GM12878 (cell line): Measurements from ENCODE around the gene DLL1. TPM values are rescaled to one million over a fixed set of nuclear protein-coding genes. Genes with fewer than 3 reads are reported as not detected.
A peak's percentile ranks its signal among the peaks of the same experiment; 100 is the strongest.

Experiments used
- ATAC-seq: fragments of 200-7000 bp; cut with Tn5 transposase; 3 replicates; pipeline ENCODE4 v1.9.1; 2020; ENCODE audit warnings: mild to moderate bottlenecking, moderate library complexity
- BruUV-seq: library from RNA; stranded (reverse); fragments of 400-500 nt; replicated peaks from 2 replicates; lab custom pipeline; 2021; lab: Mats Ljungman, UMichigan
- CTCF ChIA-PET: fragments of 300-600 bp; sonication (Branson Sonifier 250); formaldehyde crosslinking; extraction: SDS; loops from one replicate; lab custom pipeline; 2021; ENCODE audit warnings: inconsistent platforms; lab: Yijun Ruan, JAX
- POLR2A ChIA-PET: fragments of 350-600 bp; formaldehyde crosslinking; extraction: SDS; loops from one replicate; lab custom pipeline; 2021; ENCODE audit warnings: inconsistent platforms; lab: Charles Lee
- RAD21 ChIA-PET: fragments of 300-600 bp; sonication (Branson Sonifier 250); formaldehyde crosslinking; loops from one replicate; lab custom pipeline; 2023; ENCODE audit warnings: antibody characterized with exemption; ENCODE audit not compliant: unreplicated experiment; lab: Charles Lee
- SMC1A ChIA-PET: fragments of 300-600 bp; sonication (Branson Sonifier 250); formaldehyde crosslinking; loops from one replicate; lab custom pipeline; 2023; ENCODE audit not compliant: unreplicated experiment, uncharacterized antibody; lab: Charles Lee
- DNase-seq: peaks from one replicate; pipeline ENCODE4 v3.0.0-alpha.2; 2011; ENCODE audit warnings: low read depth, low spot score
- FAIRE-seq: peaks from 3 replicates; lab custom pipeline; 2011; peaks lifted over from hg19 to GRCh38; lab: Jason Lieb, UNC
- H2AFZ ChIP-seq: 2 replicates; pipeline ENCODE4 v1.6.0; 2011; ENCODE audit warnings: low read depth, low read length, control low read depth; ENCODE audit not compliant: control insufficient read depth
- H3K27ac ChIP-seq: 2 replicates; pipeline ENCODE4 v1.5.1; 2011; ENCODE audit warnings: control low read depth; ENCODE audit not compliant: control insufficient read depth, insufficient read depth
- H3K27me3 ChIP-seq, 2 experiments: replicated peaks in 1 of 2; 2 replicates each; pipeline versions ENCODE4 v1.6.0 to v1.6.1; 2011; ENCODE audit warnings: low read length in 1 of 2; ENCODE audit not compliant: control insufficient read depth in 2 of 2, insufficient read depth in 2 of 2
- H3K36me3 ChIP-seq, 2 experiments: 2 replicates each; pipeline ENCODE4 v1.5.1; 2011; ENCODE audit warnings: low read length in 1 of 2; ENCODE audit not compliant: control insufficient read depth in 2 of 2, insufficient read depth in 2 of 2
- H3K4me1 ChIP-seq: 2 replicates; pipeline ENCODE4 v1.6.1; 2011; ENCODE audit warnings: mild to moderate bottlenecking, low read length, moderate library complexity, mixed read lengths; ENCODE audit not compliant: control insufficient read depth, insufficient read depth
- H3K4me2 ChIP-seq: 2 replicates; pipeline ENCODE4 v1.6.0; 2011; ENCODE audit warnings: control low read depth; ENCODE audit not compliant: control insufficient read depth, insufficient read depth
- H3K4me3 ChIP-seq: fragments of 200-600 bp; sonication (generic); 2 replicates; pipeline ENCODE4 v1.5.1; 2016
- H3K79me2 ChIP-seq: 2 replicates; pipeline ENCODE4 v1.6.0; 2011; ENCODE audit warnings: low read length; ENCODE audit not compliant: control insufficient read depth, insufficient read depth
- H3K9ac ChIP-seq: 2 replicates; pipeline ENCODE4 v1.8.0; 2011; ENCODE audit warnings: low read length, control low read depth, mixed read lengths; ENCODE audit not compliant: control insufficient read depth, insufficient read depth
- H3K9me3 ChIP-seq: replicated peaks from 3 replicates; pipeline ENCODE4 v1.5.1; 2011; ENCODE audit warnings: mild to moderate bottlenecking, low read length; ENCODE audit not compliant: control insufficient read depth, insufficient read depth
- H4K20me1 ChIP-seq: 2 replicates; pipeline ENCODE4 v1.6.0; 2011; ENCODE audit not compliant: control insufficient read depth, insufficient read depth
- BHLHE40 ChIP-seq, 2 experiments: fragments of 450-650 bp in 1 of 2; IDR thresholded peaks; 2 replicates each; pipeline ENCODE4 v1.6.1; 2011 to 2017; ENCODE audit warnings: low read depth in 2 of 2, borderline replicate concordance in 1 of 2, improper control_type of control experiment in 1 of 2, low read length in 1 of 2, mild to moderate bottlenecking in 1 of 2
- CHD2 ChIP-seq: IDR thresholded peaks from 2 replicates; pipeline ENCODE4 v1.6.1; 2011; ENCODE audit warnings: low read depth, low read length, improper control_type of control experiment, borderline replicate concordance
- CHD4 ChIP-seq: fragments of 200-600 bp; sonication (generic); IDR thresholded peaks from 2 replicates; pipeline ENCODE4 v1.6.1; 2016; ENCODE audit warnings: mild to moderate bottlenecking
- E2F8 ChIP-seq: fragments of 450-650 bp; IDR thresholded peaks from 2 replicates; pipeline ENCODE4 v1.6.1; 2018; ENCODE audit warnings: mild to moderate bottlenecking, low read depth, moderate library complexity; ENCODE audit not compliant: partially characterized antibody
- EZH2 ChIP-seq: IDR thresholded peaks from 2 replicates; pipeline ENCODE4 v1.6.1; 2012; ENCODE audit warnings: low read depth, mild to moderate bottlenecking, control low read depth, inconsistent platforms, low read length, borderline replicate concordance; ENCODE audit not compliant: control insufficient read depth
- HCFC1 ChIP-seq: fragments of 150-350 bp; IDR thresholded peaks from 2 replicates; pipeline ENCODE4 v1.6.1; 2014; ENCODE audit warnings: low read length
- IKZF1 ChIP-seq: fragments of 450-650 bp; conservative IDR thresholded peaks from 2 replicates; pipeline ENCODE4 v1.6.1; 2017; ENCODE audit warnings: antibody characterized with exemption, mild to moderate bottlenecking
- POLR2AphosphoS2 ChIP-seq: IDR thresholded peaks from 2 replicates; pipeline ENCODE4 v1.6.1; 2011; ENCODE audit warnings: low read depth, mild to moderate bottlenecking, low read length, improper control_type of control experiment, moderate library complexity
- POU2F2 ChIP-seq: IDR thresholded peaks from 3 replicates; pipeline ENCODE4 v1.6.1; 2011; ENCODE audit warnings: low read depth, mild to moderate bottlenecking, low read length, borderline replicate concordance
- RAD51 ChIP-seq: fragments of 450-650 bp; IDR thresholded peaks from 2 replicates; pipeline ENCODE4 v1.6.1; 2016; ENCODE audit warnings: moderate library complexity, mild to moderate bottlenecking, inconsistent platforms
- RELB ChIP-seq: fragments of 450-650 bp; IDR thresholded peaks from 2 replicates; pipeline ENCODE4 v1.6.1; 2017; ENCODE audit warnings: low read depth, mild to moderate bottlenecking, moderate library complexity
- SUZ12 ChIP-seq: fragments of 200-600 bp; sonication (generic); IDR thresholded peaks from one replicate; pipeline ENCODE4 v1.6.1; 2018; ENCODE audit warnings: antibody characterized with exemption, mild to moderate bottlenecking; ENCODE audit not compliant: unreplicated experiment
- TCF12 ChIP-seq: IDR thresholded peaks from 2 replicates; pipeline ENCODE4 v1.6.1; 2011; ENCODE audit warnings: low read depth, mild to moderate bottlenecking, low read length
- TCF3 ChIP-seq: IDR thresholded peaks from 2 replicates; pipeline ENCODE4 v1.6.1; 2012; ENCODE audit warnings: low read depth, mild to moderate bottlenecking, low read length, borderline replicate concordance; ENCODE audit not compliant: insufficient read depth
- WGBS: methylation state at CpG from one replicate; pipeline ENCODE4 v1.1.6; 2016; ENCODE audit warnings: low lambda C conversion rate; ENCODE audit not compliant: insufficient replicate concordance, insufficient coverage; ENCODE audit errors: missing lambda C conversion rate; 5-methylcytosine and 5-hydroxymethylcytosine counted together
- in situ Hi-C: fragments of 300-500 bp; cut with MboI; formaldehyde crosslinking; loops from 9 replicates; pipeline ENCODE4 v1.14.3; 2018; ENCODE audit warnings: mixed read lengths
- intact Hi-C: fragments of 100-400 bp; cut with micrococcal nuclease; formaldehyde crosslinking; loops from one replicate; pipeline ENCODE4 v1.14.2; 2022; ENCODE audit not compliant: unreplicated experiment
- polyA plus RNA-seq, 11 experiments: library from polyadenylated mRNA; depleted of rRNA in 4 of 11; unstranded in 6 of 11; stranded (reverse) in 5 of 11; fragments of >200 nt; fragmentation: Nextera tagmentation in 4 of 11; fragmentation: Illumina TruSeq in 1 of 11; extraction: Ambion mirVana in 4 of 11; extraction: Trizol in 1 of 11; gene quantifications; 1 replicate in 1 of 11; 2 replicates in 10 of 11; pipeline versions ENCODE4 v1.2.1 to v1.2.3, GENCODE V29; 2011 to 2016; ENCODE audit warnings: inconsistent platforms in 2 of 11, missing spikeins in 2 of 11, low read depth in 1 of 11
- total RNA-seq, 4 experiments: library from RNA; depleted of rRNA in 3 of 4; stranded (reverse); fragments of >200 nt in 3 of 4; fragmentation: Illumina TruSeq in 1 of 4; extraction: Trizol in 1 of 4; gene quantifications; 2 replicates each; pipeline versions ENCODE4 v1.2.1 to v1.2.3, GENCODE V29; 2013 to 2021

DLL1 gene
- total and polyA plus RNA-seq, 10 of the 15 experiments (the other 5 are each of a cell fraction or from before 2014, with no cell fraction given): 0.02 to 0.80 (median 0.19) TPM

- Histone ChIP-seq H3K36me3 (no peaks in the 10 kb centered on the region), H2AFZ (peak overlapping the region; percentile 29; the same call in 1 of the 2 replicates), H3K4me3 (peak overlapping the region; percentile 57; the same call in 1 of the 2 replicates), H3K4me2 (peak overlapping the region; percentile 99), H3K27me3 (peaks cover 14 to 33% of the 10 kb centered on the region in 2 experiments), H4K20me1 (no peaks in the 10 kb centered on the region), H3K79me2 (no peaks in the 10 kb centered on the region), H3K9me3 (peaks cover 3% of the 10 kb centered on the region; the same call in 1 of the 3 replicates), H3K4me1 (peaks cover 23% of the 10 kb centered on the region), H3K9ac (no peak overlapping the region), H3K27ac (no peak overlapping the region)
- 12% methylated on average over 83 of the region's 109 CpGs for WGBS
- FAIRE-seq: no peak
- SMC1A ChIA-PET: no interaction called here
- RAD21 ChIA-PET: no interaction called here
- peak; percentile 55 for ATAC-seq
- intact Hi-C loops (loop anchor here (10.0 kb wide), 1 partner anchor 461 kb away; no protein-coding TSS in a partner anchor), in situ Hi-C loops (no loop called here)
- POLR2A ChIA-PET: no interaction called here
- CTCF ChIA-PET: interaction anchor here (1.6 kb wide), 2 partner anchors 13 to 221 kb away, joined by 3 to 4 read pairs; no protein-coding TSS in a partner anchor
- no peak for TF ChIP-seq RAD51
- no peak for TF ChIP-seq HCFC1
- TF ChIP-seq SUZ12: peak; percentile 85
- TF ChIP-seq TCF3: 0 out of 2 replicates have a peak, but pooled peaks have one; percentile 30
- TF ChIP-seq POLR2AphosphoS2: no peak
- peak; percentile 75; the same call in 1 of the 3 replicates for TF ChIP-seq POU2F2
- no peak for TF ChIP-seq TCF12
- TF ChIP-seq E2F8: no peak
- TF ChIP-seq IKZF1: peak; percentile 27; the same call in 1 of the 2 replicates
- no peak for TF ChIP-seq RELB
- peak; percentile 91 to 96 for TF ChIP-seq BHLHE40 (IDR thresholded peaks at IDR 0.05; ENCODE audit: borderline replicate concordance in 1 of 2, low read depth in 2 of 2, low read length in 1 of 2)
- TF ChIP-seq CHD2: peak; percentile 54
- TF ChIP-seq EZH2: 0 out of 2 replicates have a peak, but pooled peaks have one; percentile 4
- TF ChIP-seq CHD4: no peak
- no peak for DNase-seq
- no TSS peak for BruUV-seq
These were observed 4.9 kb upstream of the DLL1 start for GRCh38 chr6:170295510-170296422.
